Breast epithelium (tissue), 4 donors: ENCODE measurements around the gene TIGD2. TPM values are rescaled to one million over a fixed set of nuclear protein-coding genes. Genes with fewer than 3 reads are reported as not detected.

Source experiments
- DNase-seq, 2 donors: peaks; one replicate each; pipeline ENCODE4 v3.0.0-alpha.2; 2019; ENCODE audit warnings: low spot score in 2 of 2
- H3K27ac ChIP-seq, 2 donors: fragments of 200-600 bp; sonication (generic) in 1 of 2; one replicate each; pipeline ENCODE4 v1.5.1; 2016 to 2019; ENCODE audit warnings: mild to moderate bottlenecking in 1 of 2
- H3K27me3 ChIP-seq, 2 donors: fragments of 200-600 bp; sonication (generic) in 1 of 2; one replicate each; pipeline versions ENCODE4 v1.5.1 to v1.6.0; 2017 to 2019; ENCODE audit warnings: control low read depth in 1 of 2, mild to moderate bottlenecking in 1 of 2
- H3K36me3 ChIP-seq: fragments of 200-600 bp; one replicate; pipeline ENCODE4 v1.5.1; 2019
- H3K4me1 ChIP-seq, 2 donors: fragments of 200-600 bp; sonication (generic); one replicate each; pipeline ENCODE4 v1.5.1; 2016 to 2019; ENCODE audit warnings: control low read depth in 1 of 2
- H3K4me3 ChIP-seq, 3 donors: fragments of 200-600 bp; sonication (generic); 1 replicate in 2 of 3; 2 replicates in 1 of 3; pipeline ENCODE4 v1.5.1; 2016 to 2019; ENCODE audit warnings: mild to moderate bottlenecking in 3 of 3, moderate library complexity in 2 of 3
- H3K9me3 ChIP-seq, 2 donors: fragments of 200-600 bp; sonication (generic) in 1 of 2; one replicate each; pipeline ENCODE4 v1.5.1; 2016 to 2019; ENCODE audit warnings: control low read depth in 1 of 2
- CTCF ChIP-seq, 3 donors: fragments of 450-650 bp; IDR thresholded peaks; one replicate each; pipeline ENCODE4 v1.5.1; 2016 to 2017; ENCODE audit warnings: antibody characterized with exemption in 3 of 3, mild to moderate bottlenecking in 3 of 3, moderate library complexity in 3 of 3
- POLR2A ChIP-seq: fragments of 450-650 bp; IDR thresholded peaks from one replicate; pipeline ENCODE4 v1.6.1; 2016; ENCODE audit warnings: antibody characterized with exemption, mild to moderate bottlenecking, moderate library complexity
- POLR2AphosphoS5 ChIP-seq, 3 donors: sonication (generic); formaldehyde crosslinking; IDR thresholded peaks; one replicate each; pipeline ENCODE4 v1.6.1; 2017; ENCODE audit warnings: antibody characterized with exemption in 3 of 3
- intact Hi-C: fragments of 100-400 bp; cut with DNase I; formaldehyde crosslinking; loops from one replicate; pipeline ENCODE4 v1.15.1; 2023; ENCODE audit warnings: low total_unique reads
- total RNA-seq, 3 donors: library from RNA; depleted of rRNA; stranded (reverse); fragments of >200 nt; gene quantifications; one replicate each; pipeline ENCODE4 v1.1.0, GENCODE V29; 2016

TIGD2 gene
- total RNA-seq, 3 donors from 2014 or later: 6.6 to 21.8 (median 8.8) TPM

GRCh38 chr4:89152972-89153371 lies 41.6 kb downstream of the TIGD2 start:
- DNase-seq: no peak
- Histone ChIP-seq H3K4me1 (no peaks in the 10 kb centered on the region), H3K27ac (no peak overlapping the region), H3K4me3 (no peak overlapping the region), H3K36me3 (no peaks in the 10 kb centered on the region), H3K9me3 (no peaks in the 10 kb centered on the region), H3K27me3 (no peaks in the 10 kb centered on the region)
- intact Hi-C loops: no loop called here
- TF ChIP-seq POLR2A: no peak
- TF ChIP-seq POLR2AphosphoS5 (IDR thresholded peaks at IDR 0.05): no peak
- no peak for TF ChIP-seq CTCF (IDR thresholded peaks at IDR 0.05)

GRCh38 chr4:89156174-89156914 lies 45.0 kb downstream of the TIGD2 start:
- no peaks in the 10 kb centered on the region for H3K36me3 ChIP-seq
- H3K4me1 ChIP-seq: no peaks in the 10 kb centered on the region
- no peaks in the 10 kb centered on the region for H3K27me3 ChIP-seq
- DNase-seq: no peak
- no peak overlapping the region for H3K27ac ChIP-seq
- H3K4me3 ChIP-seq: no peak overlapping the region
- TF ChIP-seq POLR2A: no peak
- no peak for TF ChIP-seq CTCF (IDR thresholded peaks at IDR 0.05)
- no peak for TF ChIP-seq POLR2AphosphoS5 (IDR thresholded peaks at IDR 0.05)
- intact Hi-C loops: no loop called here
- H3K9me3 ChIP-seq: no peaks in the 10 kb centered on the region

GRCh38 chr4:89157488-89158024 lies 46.2 kb downstream of the TIGD2 start:
- H3K27me3 ChIP-seq: no peaks in the 10 kb centered on the region
- DNase-seq: no peak
- no peak overlapping the region for H3K27ac ChIP-seq
- no peak overlapping the region for H3K4me3 ChIP-seq
- H3K9me3 ChIP-seq: no peaks in the 10 kb centered on the region
- intact Hi-C loops: no loop called here
- TF ChIP-seq POLR2A (no peak), CTCF (IDR thresholded peaks at IDR 0.05) (no peak), POLR2AphosphoS5 (IDR thresholded peaks at IDR 0.05) (no peak)
- no peaks in the 10 kb centered on the region for H3K36me3 ChIP-seq
- no peaks in the 10 kb centered on the region for H3K4me1 ChIP-seq

GRCh38 chr4:89158884-89159503 lies 47.7 kb downstream of the TIGD2 start:
- no peak for DNase-seq
- Histone ChIP-seq H3K4me1 (no peaks in the 10 kb centered on the region), H3K4me3 (no peak overlapping the region), H3K27me3 (no peaks in the 10 kb centered on the region), H3K27ac (no peak overlapping the region), H3K9me3 (no peaks in the 10 kb centered on the region), H3K36me3 (no peaks in the 10 kb centered on the region)
- intact Hi-C loops: no loop called here
- TF ChIP-seq POLR2AphosphoS5 (IDR thresholded peaks at IDR 0.05) (no peak), POLR2A (no peak), CTCF (IDR thresholded peaks at IDR 0.05) (peak; percentile 48 to 76 (median 62))

- H3K4me1 ChIP-seq: no peaks in the 10 kb centered on the region
- no peak overlapping the region for H3K27ac ChIP-seq
- no peak for DNase-seq
- H3K27me3 ChIP-seq: no peaks in the 10 kb centered on the region
- H3K4me3 ChIP-seq: no peak overlapping the region
- H3K36me3 ChIP-seq: no peaks in the 10 kb centered on the region
- no peak for TF ChIP-seq POLR2AphosphoS5 (IDR thresholded peaks at IDR 0.05)
- no peak for TF ChIP-seq CTCF (IDR thresholded peaks at IDR 0.05)
- no peak for TF ChIP-seq POLR2A
- intact Hi-C loops: no loop called here
- H3K9me3 ChIP-seq: no peaks in the 10 kb centered on the region
Observed at GRCh38 chr4:89160806-89161205, 49.5 kb downstream of the TIGD2 start.
